HG02970 (cell line): Measurements from ENCODE around the gene BTBD9.

Experiments used
- ATAC-seq: cut with Tn5 transposase; IDR thresholded peaks from one replicate; pipeline ENCODE4 v1.9.1; 2021; ENCODE audit warnings: mild to moderate bottlenecking, moderate library complexity, moderate number of reproducible peaks; ENCODE audit not compliant: unreplicated experiment, low FRiP score

The BTBD9 gene

GRCh38 chr6:38220069-38220723 is 419.5 kb downstream of the BTBD9 start:
- no peak for ATAC-seq

GRCh38 chr6:38218235-38218634 is 421.5 kb downstream of the BTBD9 start:
- no peak for ATAC-seq

- no peak for ATAC-seq
Measured at GRCh38 chr6:38216451-38216850, 423.3 kb downstream of the BTBD9 start.

- ATAC-seq: no peak
Measured at GRCh38 chr6:38215651-38216311, 423.9 kb downstream of the BTBD9 start.

GRCh38 chr6:38215225-38215624 is 424.5 kb downstream of the BTBD9 start:
- ATAC-seq: no peak

- ATAC-seq: no peak
Measured at GRCh38 chr6:38214159-38214558, 425.6 kb downstream of the BTBD9 start.

GRCh38 chr6:38213251-38213658 is 426.5 kb downstream of the BTBD9 start:
- no peak for ATAC-seq

GRCh38 chr6:38212579-38212978 is 427.1 kb downstream of the BTBD9 start:
- no peak for ATAC-seq

GRCh38 chr6:38212116-38212515 is 427.6 kb downstream of the BTBD9 start:
- no peak for ATAC-seq

GRCh38 chr6:38209371-38210260 is 430.1 kb downstream of the BTBD9 start:
- no peak for ATAC-seq

GRCh38 chr6:38208028-38208427 is 431.7 kb downstream of the BTBD9 start:
- no peak for ATAC-seq

- no peak for ATAC-seq
Measured at GRCh38 chr6:38207375-38207774, 432.4 kb downstream of the BTBD9 start.

- no peak for ATAC-seq
Measured at GRCh38 chr6:38198219-38198618, 441.5 kb downstream of the BTBD9 start.

GRCh38 chr6:38195113-38195635 is 444.6 kb downstream of the BTBD9 start:
- ATAC-seq: no peak

- ATAC-seq: no peak
Measured at GRCh38 chr6:38194589-38194988, 445.1 kb downstream of the BTBD9 start.

- no peak for ATAC-seq
Measured at GRCh38 chr6:38194282-38194572, 445.5 kb downstream of the BTBD9 start.

GRCh38 chr6:38193481-38194281 is 446.0 kb downstream of the BTBD9 start:
- no peak for ATAC-seq

GRCh38 chr6:38193051-38193450 is 446.7 kb downstream of the BTBD9 start:
- no peak for ATAC-seq

- no peak for ATAC-seq
Measured at GRCh38 chr6:38192487-38192886, 447.2 kb downstream of the BTBD9 start.

- no peak for ATAC-seq
Measured at GRCh38 chr6:38192011-38192410, 447.7 kb downstream of the BTBD9 start.
